HG03135 (cell line): ENCODE results near the gene DEFB131B.
"Not testable (repeated sequence)": the region's sequence is repeated elsewhere in the genome, so short reads cannot be mapped to it uniquely, and the experiment has no call there.

Source experiments
- ATAC-seq: cut with Tn5 transposase; IDR thresholded peaks from one replicate; pipeline ENCODE4 v1.9.1; 2021; ENCODE audit warnings: mild to moderate bottlenecking, moderate library complexity; ENCODE audit not compliant: unreplicated experiment

The DEFB131B gene

GRCh38 chr11:71878059-71878458 lies at the start of gene DEFB131B:
DEFB131B (plus strand) TSS chr11:71878453; CDS start chr11:71878453, 0 bp downstream.
- ATAC-seq, result not testable (repeated sequence)

- not testable (repeated sequence) for ATAC-seq
Observed at GRCh38 chr11:71829247-71829646, 49.0 kb upstream of the DEFB131B start.

GRCh38 chr11:71829686-71830085 lies 48.6 kb upstream of the DEFB131B start:
- ATAC-seq, result not testable (repeated sequence)

- not testable (repeated sequence) for ATAC-seq
Observed at GRCh38 chr11:71832811-71833210, 45.4 kb upstream of the DEFB131B start, which contains the start of gene DEFB108B. DEFB108B (plus strand) TSS chr11:71833200; CDS start chr11:71833200, 0 bp downstream.

- ATAC-seq, result not testable (repeated sequence)
Observed at GRCh38 chr11:71842720-71843119, 35.5 kb upstream of the DEFB131B start.

GRCh38 chr11:71843355-71843754 lies 34.9 kb upstream of the DEFB131B start:
- not testable (repeated sequence) for ATAC-seq

GRCh38 chr11:71843858-71844257 lies 34.4 kb upstream of the DEFB131B start:
- no peak for ATAC-seq

GRCh38 chr11:71853895-71854294 lies 24.4 kb upstream of the DEFB131B start:
- ATAC-seq, result not testable (repeated sequence)

- ATAC-seq, result not testable (repeated sequence)
Observed at GRCh38 chr11:71855880-71856279, 22.4 kb upstream of the DEFB131B start.

GRCh38 chr11:71860835-71861234 lies 17.4 kb upstream of the DEFB131B start:
- not testable (repeated sequence) for ATAC-seq

GRCh38 chr11:71863978-71864627 lies 14.2 kb upstream of the DEFB131B start:
- not testable (repeated sequence) for ATAC-seq

GRCh38 chr11:71867209-71867608 lies 11.0 kb upstream of the DEFB131B start:
- not testable (repeated sequence) for ATAC-seq

- not testable (repeated sequence) for ATAC-seq
Observed at GRCh38 chr11:71869931-71870330, 8.3 kb upstream of the DEFB131B start.

GRCh38 chr11:71870661-71871060 lies 7.6 kb upstream of the DEFB131B start:
- ATAC-seq, result not testable (repeated sequence)

- ATAC-seq, result not testable (repeated sequence)
Observed at GRCh38 chr11:71876262-71876661, 2.0 kb upstream of the DEFB131B start.

GRCh38 chr11:71885806-71886205 lies 7.6 kb downstream of the DEFB131B start:
- ATAC-seq, result not testable (repeated sequence)

- not testable (repeated sequence) for ATAC-seq
Observed at GRCh38 chr11:71888335-71889010, 10.2 kb downstream of the DEFB131B start.

- not testable (repeated sequence) for ATAC-seq
Observed at GRCh38 chr11:71889181-71889872, 11.1 kb downstream of the DEFB131B start.

- ATAC-seq, result no peak
Observed at GRCh38 chr11:71895961-71896360, 17.7 kb downstream of the DEFB131B start.

- ATAC-seq, result not testable (repeated sequence)
Observed at GRCh38 chr11:71901137-71901536, 22.9 kb downstream of the DEFB131B start.

- no peak for ATAC-seq
Observed at GRCh38 chr11:71908218-71908617, 30.0 kb downstream of the DEFB131B start.
